SKM-1 (cell line): ENCODE data around the gene ZNF398.
"Not testable (repeated sequence)": the region's sequence is repeated elsewhere in the genome, so short reads cannot be mapped to it uniquely, and the experiment has no call there.

Experiments
- DNase-seq: peaks from one replicate; lab custom pipeline; 2025; ENCODE audit not compliant: unreplicated experiment; lab: John Stamatoyannopoulos, UW

The ZNF398 gene, protein sequence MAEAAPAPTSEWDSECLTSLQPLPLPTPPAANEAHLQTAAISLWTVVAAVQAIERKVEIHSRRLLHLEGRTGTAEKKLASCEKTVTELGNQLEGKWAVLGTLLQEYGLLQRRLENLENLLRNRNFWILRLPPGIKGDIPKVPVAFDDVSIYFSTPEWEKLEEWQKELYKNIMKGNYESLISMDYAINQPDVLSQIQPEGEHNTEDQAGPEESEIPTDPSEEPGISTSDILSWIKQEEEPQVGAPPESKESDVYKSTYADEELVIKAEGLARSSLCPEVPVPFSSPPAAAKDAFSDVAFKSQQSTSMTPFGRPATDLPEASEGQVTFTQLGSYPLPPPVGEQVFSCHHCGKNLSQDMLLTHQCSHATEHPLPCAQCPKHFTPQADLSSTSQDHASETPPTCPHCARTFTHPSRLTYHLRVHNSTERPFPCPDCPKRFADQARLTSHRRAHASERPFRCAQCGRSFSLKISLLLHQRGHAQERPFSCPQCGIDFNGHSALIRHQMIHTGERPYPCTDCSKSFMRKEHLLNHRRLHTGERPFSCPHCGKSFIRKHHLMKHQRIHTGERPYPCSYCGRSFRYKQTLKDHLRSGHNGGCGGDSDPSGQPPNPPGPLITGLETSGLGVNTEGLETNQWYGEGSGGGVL

DNA sequence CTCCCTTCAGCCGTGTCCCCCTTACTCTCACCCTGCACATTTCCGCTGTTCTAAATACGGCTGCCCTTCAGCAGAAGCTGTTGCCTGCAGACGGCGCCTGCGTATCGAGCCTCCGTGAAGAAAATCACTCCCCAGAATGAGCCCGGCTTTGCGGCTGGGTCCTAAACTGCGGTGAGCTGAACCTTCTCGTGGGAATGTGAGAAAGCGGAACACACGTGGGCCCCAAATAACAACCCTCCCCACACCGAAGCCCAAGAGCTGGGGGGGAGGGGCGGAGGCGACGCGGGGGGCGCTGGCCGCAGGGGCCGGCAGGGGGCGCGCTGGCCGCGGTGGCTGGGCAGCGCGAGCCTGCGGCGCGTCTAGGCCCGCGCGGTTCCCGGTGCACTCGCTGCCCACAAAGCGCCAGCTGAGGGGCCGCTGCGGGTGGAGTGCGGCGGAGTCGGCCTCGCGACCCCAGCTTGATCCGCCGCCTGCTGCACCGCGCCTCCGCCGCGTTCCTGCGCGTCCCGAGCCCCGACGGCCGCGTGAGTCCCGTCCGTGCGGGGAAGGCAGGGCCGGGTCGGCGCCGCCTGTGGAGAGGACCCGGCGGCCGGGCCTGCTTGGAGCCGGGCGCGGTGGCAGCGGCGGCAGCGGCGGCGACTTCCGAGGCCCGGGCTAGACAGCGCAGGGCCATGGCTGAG lies at the start of gene ZNF398:
Gene ZNF398 (plus strand): TSS at position 382 of the 680 bp plus-strand sequence. CDS start 290 bp downstream, at position 672.
- peak; percentile 61 for DNase-seq

DNA sequence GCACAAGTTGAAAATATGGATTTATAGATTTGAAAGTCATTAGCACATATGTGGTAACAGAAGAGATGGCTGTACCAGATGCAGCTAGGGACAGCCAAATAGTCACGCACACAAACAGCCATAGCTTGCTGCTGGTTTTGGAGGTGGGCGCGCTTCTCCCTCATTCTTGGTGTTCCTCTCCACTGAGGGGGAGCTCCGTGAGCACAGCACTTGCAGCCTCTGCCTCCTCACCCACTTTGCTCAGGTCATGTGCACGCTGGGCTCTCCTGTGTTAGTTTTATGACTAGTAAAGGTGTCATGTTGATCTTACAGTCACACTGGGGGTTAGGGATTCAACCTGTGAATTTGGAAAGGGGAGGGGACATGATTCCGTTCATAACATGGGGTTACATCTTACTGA lies 48.2 kb upstream of the ZNF398 start:
- no peak for DNase-seq

DNA sequence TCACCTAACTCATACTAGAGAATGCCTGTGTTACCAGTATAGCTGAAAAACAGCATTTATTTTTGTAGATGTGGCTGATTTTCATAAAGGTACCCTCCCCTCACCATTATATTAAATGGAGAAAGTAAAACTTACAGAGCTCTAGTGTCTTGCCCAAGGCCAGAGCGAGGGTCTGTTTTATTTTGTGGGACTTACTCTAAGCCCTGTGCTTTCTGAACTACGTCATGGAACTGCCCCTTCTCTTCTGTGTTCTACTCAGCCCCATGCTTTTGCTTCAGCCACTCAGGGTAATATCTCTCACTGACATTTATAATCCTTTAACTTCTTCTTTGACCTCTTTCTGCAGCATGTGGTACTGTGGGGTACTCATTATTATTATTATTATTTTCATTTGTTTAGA lies 46.4 kb upstream of the ZNF398 start:
- DNase-seq = no peak

DNA sequence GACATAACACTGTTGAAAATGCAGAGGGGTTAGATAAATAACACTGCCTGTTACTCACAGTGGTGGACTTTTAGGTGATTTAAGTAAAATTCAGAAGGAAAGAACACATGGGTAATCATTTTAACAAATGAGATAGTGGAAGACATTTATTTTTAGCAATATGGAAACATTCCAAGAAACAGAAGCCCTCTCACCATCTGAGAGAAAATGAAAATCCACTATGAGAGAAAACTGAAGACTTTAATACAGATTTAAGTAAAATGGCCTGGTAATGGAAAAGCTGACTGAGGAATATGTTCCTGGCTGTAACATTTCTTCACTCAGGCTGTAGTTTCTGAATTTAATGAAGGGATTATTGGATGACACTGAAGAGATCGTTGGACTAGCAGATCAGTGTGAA lies 44.6 kb upstream of the ZNF398 start:
- DNase-seq = no peak

DNA sequence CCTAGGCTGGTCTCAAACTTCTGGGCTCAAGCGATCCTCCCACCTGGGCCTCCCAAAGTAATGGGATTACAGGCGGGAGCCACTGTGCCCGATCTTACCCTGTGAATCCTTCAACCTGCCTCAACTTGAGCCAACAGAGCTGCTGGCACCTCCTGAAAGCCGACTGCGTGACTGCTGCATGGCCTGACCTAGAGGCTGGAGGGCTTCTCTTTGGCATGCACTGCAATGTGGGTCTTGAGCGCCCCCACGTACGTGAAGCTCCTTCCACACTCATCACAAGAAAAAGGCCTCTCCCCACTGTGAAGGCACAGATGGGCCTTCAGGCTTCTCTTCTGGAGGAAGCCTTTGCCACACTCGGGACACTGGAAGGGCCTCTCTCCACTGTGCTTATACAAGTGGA lies 43.8 kb upstream of the ZNF398 start:
- no peak for DNase-seq

DNA sequence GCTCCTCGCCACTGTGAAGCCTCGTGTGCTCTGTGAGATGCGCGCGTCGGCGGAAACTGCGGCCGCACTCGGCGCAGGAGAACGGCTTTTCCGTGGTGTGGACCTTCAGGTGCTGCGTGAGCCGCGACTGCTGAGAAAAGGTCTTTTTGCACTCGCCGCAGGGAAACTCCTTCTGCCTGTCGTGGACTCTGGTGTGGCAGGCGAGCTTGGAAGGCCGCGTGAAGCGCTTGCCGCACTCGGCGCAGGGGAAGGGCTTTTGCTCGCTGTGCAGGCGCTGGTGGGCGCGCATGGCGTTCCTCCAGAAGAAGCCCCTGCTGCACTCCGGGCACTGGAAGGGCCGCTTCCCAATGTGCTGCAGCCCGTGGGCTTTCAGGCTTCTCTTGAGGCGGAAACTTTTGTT lies 43.0 kb upstream of the ZNF398 start:
- DNase-seq = no peak

DNA sequence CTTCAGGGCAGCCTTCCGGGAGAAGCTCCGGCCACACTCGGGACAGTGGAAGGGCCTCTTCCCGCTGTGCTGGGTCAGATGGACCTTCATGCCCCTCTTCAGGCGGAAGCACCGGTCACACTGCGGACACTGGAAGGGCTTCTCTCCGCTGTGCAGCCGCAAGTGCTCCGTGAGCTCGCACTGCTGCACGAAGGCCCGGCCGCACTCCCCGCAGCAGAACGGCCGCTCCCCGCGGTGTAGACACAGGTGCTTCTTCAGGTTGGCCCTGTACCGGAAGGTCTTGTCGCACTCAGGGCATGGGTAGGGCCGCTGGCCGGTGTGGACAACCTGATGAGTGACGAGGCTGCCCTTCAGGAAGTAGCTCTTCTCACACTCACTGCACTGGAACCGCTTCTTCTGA lies 42.5 kb upstream of the ZNF398 start:
- DNase-seq = no peak

DNA sequence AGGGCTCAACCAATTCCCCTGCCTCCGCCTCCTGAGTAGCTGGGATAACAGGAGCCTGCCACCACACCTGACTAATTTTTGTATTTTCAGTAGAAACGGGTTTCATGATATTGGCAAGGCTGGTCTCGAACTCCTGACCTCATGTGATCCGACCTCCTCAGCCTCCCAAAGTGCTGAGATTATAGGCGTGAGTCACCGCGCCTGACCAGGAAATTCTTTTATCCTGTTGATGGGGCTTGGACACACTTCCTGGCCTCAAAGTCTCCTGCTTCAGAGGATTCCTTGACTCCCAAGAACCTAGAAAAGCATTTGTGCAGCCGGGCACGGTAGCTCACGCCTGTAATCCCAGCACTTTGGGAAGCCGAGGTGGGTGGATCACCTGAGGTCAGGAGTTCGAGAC lies 37.3 kb upstream of the ZNF398 start:
- DNase-seq = no peak

DNA sequence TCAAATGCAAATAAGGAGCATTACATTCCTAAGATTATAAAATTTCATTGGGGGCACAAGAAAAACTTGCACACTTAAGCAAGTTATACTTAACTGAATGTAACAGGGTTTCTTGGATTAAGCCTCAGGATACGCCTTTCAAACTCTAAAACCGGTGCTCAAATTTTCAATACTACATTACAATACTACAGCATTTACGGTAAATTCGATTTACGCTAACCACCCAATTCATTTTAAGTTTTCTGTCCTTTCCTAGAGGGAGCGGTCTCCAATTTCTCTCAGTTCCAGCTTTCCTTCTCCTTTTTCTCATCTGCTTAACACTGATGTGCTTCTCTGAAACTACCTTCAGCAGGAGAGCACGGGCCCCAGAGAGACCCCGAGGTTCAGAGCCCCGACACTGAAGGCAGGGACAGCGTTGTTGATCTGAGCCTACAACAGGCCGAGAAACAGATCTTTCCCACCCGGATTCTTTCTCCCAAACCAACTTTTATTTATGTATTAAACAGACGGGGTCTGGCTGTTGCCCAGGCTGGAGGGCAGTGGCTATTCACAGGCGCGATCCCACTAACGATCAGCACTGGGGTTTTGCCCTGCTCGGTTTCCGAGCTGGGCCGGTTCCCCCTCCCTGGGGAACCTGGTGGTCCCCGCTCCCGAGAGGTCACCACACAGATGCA lies 21.9 kb upstream of the ZNF398 start:
- no peak for DNase-seq

DNA sequence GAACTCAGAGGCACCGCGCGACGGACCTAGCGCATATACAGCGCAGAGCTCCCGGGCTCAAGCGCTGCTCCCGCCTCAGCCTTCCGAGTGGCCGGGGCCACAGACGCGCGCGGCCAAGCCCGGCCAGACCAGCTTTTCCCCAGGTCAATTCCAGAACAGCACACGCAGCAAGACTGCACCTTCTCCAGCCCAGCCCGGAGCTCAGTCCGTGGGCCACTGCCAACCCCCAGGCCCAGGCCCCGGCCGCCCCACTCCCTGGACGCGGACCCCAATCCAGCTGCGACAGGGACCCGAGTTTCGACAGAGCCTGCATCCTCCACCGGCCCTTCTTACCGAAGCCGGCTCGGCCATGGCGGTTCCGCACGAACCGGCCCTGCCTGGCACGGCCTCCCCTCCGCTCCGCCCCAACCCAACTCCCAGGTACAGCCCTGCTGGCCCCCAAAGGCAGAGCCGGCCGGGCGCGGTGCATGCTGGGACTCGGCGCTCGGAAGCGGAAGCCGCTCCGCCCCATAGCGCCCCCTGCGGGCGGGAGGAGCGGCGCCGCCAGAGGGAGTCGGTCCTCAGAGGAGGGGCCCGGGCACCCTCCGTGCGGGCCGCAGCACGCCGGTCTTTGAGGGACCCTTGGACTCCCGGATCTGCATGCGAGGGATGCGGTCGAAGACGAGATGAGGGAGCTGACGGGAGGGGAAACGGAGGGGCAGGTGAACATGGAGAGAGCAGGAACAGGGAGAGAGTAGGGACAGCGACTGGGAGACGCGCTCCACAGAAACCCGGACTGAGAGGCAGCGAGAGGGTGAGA lies 21.2 kb upstream of the ZNF398 start, which contains the start of gene ZNF425:
Gene ZNF425 (minus strand): TSS at position 462 of the 799 bp plus-strand sequence. CDS start 111 bp downstream, at position 351.
- DNase-seq = peak; percentile 34

DNA sequence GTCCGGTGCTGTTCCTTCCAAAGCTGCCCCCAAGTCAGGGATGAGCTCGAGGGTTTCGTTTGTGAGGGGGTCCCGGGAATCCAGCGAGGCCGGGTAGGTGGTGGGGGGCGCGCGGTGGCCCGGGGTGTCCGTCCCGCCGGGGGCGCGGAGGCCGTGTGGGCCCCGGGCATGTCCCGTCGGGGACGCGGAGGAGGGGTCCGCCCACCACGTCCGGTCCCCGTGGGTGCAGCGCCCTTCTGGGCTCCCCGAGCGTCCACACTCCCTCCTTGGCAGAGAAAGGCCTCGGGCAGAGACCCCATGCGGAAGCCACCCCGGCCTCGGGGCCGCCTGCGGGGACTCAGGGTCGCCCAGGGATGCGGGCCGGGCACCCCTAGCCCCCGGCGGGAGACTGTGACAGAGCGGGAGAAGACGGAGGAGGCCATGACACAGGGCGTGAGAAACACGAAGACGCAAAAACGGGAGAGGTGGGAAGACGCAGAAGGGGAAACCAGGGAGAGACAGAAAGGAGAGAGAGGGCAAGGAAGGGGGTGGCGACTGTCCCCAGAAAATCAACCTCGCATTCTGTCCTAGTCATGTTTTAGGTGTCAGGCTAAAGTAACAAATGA lies 20.5 kb upstream of the ZNF398 start:
- DNase-seq = no peak

DNA sequence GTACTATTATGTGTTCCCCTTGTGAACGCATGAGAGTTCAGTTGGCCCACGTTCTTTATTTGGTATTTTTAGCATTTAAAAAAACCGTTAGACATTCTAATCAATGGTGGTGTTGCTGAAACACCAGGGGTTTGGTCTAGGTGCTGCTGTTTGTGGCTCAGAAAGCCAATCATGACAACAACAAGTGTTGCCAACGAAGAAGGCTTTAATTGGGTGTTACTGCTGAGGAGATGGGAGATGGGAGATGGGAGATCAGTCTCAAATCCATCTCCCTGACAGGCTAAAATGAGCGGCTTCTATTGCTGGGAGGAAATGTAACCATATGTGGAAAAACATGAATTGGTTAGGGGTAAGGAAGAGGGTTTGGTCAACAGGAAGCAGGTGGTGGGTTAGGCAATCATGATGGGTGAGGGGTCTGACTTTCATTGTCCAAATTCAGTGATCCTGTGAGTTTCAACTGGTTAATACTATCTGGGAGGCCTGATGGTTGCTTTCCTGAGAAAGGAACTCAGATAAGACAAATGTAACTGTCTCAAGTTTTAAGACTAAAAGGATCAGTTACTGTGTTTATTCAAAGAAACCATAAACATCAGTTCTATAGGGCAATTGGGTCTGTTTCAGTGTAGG lies 16.6 kb upstream of the ZNF398 start:
- no peak for DNase-seq

DNA sequence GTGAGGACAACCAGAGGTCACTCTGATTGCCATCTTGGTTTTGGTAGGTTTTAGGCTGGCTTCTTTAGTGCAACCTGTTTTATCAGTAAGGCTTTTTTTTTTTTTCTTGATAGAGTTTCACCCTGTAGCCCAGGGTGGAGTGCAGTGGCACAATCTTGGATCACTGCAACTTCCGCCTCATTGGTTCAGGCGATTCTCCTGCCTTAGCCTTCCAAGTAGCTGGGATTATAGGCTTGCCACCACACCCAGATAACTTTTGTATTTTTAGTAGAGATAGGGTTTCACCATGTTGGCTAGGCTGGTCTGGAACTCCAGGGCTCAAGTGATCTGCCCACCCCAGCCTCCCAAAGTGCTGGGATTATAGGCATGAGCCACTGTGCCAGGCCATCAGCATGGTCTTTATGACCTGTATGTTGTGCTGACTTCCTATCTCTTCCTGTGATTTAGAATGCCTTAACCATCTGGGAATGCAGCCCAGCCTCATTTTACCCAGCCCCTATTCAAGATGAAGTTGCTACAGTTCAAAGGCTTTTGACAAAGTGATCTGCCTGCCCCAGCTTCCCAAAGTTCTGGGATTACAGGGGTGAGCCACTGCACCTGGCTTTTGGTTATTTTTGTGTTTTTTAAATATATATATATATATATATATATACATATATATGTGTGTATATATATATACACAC lies 14.1 kb upstream of the ZNF398 start:
- no peak for DNase-seq

DNA sequence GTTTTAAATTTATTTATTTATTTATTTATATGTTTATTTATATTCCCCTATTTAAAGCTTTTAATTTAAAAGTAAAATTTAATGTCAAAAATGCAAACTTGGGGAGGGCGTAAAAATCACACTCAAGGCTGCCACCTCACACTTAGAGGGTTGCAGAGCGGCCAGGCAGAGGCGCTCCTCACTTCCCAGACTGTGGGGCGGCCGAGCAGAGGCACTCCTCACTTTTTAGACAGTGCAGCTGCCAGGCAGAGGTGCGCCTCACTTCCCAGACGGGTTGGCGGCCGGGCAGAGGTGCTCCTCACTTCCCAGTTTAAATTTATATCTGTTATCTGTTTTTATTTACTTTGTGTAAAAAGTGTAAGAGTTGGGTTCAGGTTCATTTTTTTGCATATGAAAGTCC lies 11.1 kb upstream of the ZNF398 start:
- DNase-seq = no peak

DNA sequence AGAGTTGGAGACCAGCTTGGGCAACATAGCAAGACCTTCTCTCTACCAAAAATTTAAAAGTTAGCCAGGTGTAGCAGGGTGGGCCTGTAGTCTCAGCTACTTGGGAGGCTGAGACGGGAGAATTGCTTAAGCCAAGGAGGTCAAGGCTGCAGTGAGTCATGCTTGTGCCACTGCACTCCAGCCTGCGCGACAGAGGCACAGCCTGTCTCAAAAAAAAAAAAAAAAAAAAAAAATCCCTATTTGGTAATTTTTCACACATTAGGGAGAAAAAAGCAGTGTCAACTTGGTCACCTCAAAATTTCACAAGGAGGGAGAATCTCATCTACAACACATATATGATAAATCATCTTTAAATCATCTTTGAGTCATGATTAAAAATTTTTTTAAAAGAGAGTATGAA lies 6.4 kb upstream of the ZNF398 start:
- DNase-seq = no peak

DNA sequence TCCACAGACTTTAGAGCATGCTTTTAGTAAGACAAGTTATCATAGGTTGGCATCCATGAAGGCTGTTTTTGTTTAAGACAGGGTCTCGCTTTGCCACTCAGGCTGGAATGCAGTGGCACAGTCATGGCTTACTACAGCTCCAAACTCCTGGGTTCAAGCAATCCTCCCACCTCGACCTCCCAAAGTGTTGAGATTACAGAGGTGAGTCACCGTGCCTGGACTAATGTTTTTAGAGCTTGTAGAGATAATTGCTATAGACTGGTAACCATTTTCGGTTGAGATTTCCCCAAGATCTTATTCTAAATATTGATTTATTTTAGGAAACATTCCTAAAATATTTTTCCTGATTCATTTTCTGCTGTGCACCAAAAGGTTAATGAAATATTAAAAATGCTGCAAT lies 5.4 kb upstream of the ZNF398 start:
- DNase-seq = no peak

DNA sequence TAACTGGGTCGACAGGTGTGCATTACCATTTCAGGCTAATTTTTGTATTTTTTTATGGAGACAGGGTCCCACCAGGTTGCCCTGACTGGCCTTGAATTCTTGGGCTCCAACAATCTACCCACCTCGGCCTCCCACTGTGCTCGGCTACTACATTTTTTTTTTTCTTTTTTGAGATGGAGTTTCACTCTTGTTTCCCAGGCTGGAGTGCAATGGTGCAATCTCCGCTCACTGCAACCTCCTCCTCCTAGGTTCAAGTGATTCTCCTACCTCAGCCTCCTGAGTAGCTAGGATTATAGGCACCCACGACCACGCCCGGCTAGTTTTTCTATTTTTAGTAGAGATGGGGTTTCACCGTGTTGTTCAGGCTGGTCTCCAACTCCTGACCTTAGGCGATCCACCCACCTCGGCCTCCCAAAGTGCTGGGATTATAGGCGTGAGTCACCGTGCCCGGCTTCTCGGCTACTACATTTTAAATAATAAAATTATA lies 2.8 kb upstream of the ZNF398 start:
- not testable (repeated sequence) for DNase-seq

DNA sequence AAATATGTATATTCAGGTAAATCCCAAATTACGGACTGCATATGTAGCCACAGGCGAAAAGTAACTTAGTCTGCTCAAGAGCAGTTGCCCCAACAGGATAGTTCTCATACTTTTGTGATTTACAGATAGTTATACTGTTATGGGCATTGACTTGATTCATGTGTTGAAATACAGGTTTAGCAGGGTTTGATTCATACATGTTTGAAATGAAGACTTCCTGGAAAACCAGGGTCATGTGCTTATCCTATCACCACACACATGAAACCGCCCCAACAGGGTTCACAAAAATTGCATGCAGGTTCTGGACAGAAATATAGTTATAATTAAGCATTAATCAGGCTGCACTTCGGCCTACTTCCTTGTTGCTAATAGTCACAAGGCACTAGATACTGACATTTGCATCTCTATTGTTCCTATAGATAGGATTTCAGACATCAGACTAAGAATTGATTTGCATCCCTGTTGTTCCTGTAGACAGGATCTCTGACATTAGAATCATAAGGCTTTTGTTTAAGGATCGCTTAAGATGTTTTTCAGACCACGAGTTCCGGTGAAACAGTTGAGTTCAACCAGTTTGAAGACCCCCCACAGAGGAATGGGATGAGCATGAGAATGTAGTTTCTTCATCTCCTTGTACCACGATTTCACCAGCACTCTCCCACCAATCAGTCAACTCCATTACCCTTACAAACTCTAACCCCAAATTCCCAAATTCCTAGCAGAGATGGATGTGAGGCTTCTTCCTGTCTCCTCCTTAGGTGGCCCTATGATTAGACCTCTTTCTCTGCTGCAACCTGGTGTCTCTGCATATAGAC lies 2.0 kb upstream of the ZNF398 start:
- DNase-seq = no peak
